ENCODE results near the gene PLN. TPM values are rescaled to one million over a fixed set of nuclear protein-coding genes. Genes with fewer than 3 reads are reported as not detected.

Gene PLN
- polyA plus RNA-seq, 1 of the 3 experiments (the other 2 are of a cell fraction), result not detected

DNA sequence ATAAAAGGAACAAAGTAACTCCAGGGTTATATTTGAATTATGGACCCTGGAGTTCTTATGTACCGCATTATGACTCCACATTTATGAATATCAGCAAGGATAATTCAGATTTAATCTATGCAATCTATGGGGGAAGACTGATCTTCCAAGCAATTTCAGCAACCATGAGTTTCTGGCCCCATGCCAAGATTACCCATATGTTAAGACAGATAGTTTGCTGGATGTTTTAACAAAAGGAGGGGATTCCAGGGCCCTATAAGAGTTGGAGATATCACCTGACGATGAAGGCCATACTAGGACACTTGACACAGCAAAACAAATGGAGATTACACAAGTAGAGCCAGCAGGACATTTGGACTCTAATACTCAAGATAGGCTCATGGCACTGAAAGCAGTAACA is 45.9 kb upstream of the PLN start:
- Histone ChIP-seq H3K36me3 (replicated peaks in 1 of 2; ENCODE audit: control insufficient read depth in 1 of 2, insufficient read depth in 2 of 2, low read length in 1 of 2) (peaks cover 0 to 8% of the 10 kb centered on the region in 2 experiments), H2AFZ (ENCODE audit: low read depth) (no peak overlapping the region), H3K9ac (no peak overlapping the region), H3K9me2 (no peaks in the 10 kb centered on the region), H3K4me2 (no peak overlapping the region), H3K79me2 (ENCODE audit: insufficient read depth) (no peaks in the 10 kb centered on the region), H3K4me1 (ENCODE audit: control insufficient read depth in 1 of 2, insufficient read depth in 2 of 2, low read depth in 1 of 2, low read length in 1 of 2) (peaks cover 0 to 3% of the 10 kb centered on the region in 2 experiments; a peak in 2 of 4 replicates), H3F3A (replicated peaks; ENCODE audit: insufficient read depth) (no peaks in the 10 kb centered on the region), H3K27me3 (ENCODE audit: insufficient read depth) (no peaks in the 10 kb centered on the region), H4K20me1 (ENCODE audit: insufficient read depth) (no peaks in the 10 kb centered on the region), H3K4me3 (ENCODE audit: low read depth in 2 of 2, low read length in 1 of 2) (no peak overlapping the region), H3K27ac (ENCODE audit: low read depth in 2 of 2, low read length in 1 of 2) (peak overlapping the region in 1 of 2 experiments; percentile 29; a peak in 1 of 4 replicates), H3K9me3 (no peaks in the 10 kb centered on the region)
- POLR2A ChIA-PET, result no interaction called here
- TF ChIP-seq, protein P1, sequence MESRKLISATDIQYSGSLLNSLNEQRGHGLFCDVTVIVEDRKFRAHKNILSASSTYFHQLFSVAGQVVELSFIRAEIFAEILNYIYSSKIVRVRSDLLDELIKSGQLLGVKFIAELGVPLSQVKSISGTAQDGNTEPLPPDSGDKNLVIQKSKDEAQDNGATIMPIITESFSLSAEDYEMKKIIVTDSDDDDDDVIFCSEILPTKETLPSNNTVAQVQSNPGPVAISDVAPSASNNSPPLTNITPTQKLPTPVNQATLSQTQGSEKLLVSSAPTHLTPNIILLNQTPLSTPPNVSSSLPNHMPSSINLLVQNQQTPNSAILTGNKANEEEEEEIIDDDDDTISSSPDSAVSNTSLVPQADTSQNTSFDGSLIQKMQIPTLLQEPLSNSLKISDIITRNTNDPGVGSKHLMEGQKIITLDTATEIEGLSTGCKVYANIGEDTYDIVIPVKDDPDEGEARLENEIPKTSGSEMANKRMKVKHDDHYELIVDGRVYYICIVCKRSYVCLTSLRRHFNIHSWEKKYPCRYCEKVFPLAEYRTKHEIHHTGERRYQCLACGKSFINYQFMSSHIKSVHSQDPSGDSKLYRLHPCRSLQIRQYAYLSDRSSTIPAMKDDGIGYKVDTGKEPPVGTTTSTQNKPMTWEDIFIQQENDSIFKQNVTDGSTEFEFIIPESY (IDR thresholded peaks at IDR 0.05; ENCODE audit: borderline replicate concordance, low read depth), result no peak
- TF ChIP-seq NFIC (IDR thresholded peaks at IDR 0.05; ENCODE audit: borderline replicate concordance), result peak; percentile 36; the same call in 1 of the 2 replicates
- no peak for DNase-seq
- CTCF ChIA-PET, result interaction anchor here (1.9 kb wide), 1 partner anchor 11 kb away, joined by 4 read pairs; no protein-coding TSS in a partner anchor
- 58% methylated on average over 2 of the region's 2 CpGs for WGBS (ENCODE audit: low lambda C conversion rate)

DNA sequence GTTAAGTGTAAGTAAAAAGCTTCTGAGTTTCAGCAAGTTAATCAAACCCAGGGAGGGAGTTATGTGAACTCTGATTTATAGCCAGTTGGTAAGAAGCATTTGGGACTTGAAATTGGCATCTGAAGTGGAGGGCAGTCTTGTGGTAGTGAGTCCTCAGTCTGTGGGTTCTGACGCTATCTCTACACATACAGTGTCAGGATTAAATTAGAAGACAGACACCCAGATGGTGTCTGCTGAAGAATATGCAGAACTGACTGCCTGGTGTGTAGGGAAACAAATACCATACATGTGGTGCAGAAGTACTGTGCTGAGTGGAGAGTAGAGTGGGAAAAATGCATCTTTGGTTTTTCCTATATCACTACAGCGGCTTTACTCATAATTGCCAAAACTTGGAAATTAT is 43.5 kb upstream of the PLN start:
- Histone ChIP-seq H3K4me2 (no peak overlapping the region), H2AFZ (ENCODE audit: low read depth) (no peak overlapping the region), H3K9ac (no peak overlapping the region), H3K27me3 (ENCODE audit: insufficient read depth) (no peaks in the 10 kb centered on the region), H3K9me2 (no peaks in the 10 kb centered on the region), H3K4me1 (ENCODE audit: control insufficient read depth in 1 of 2, insufficient read depth in 2 of 2, low read depth in 1 of 2, low read length in 1 of 2) (peaks cover 0 to 3% of the 10 kb centered on the region in 2 experiments; a peak in 2 of 4 replicates), H3K9me3 (no peaks in the 10 kb centered on the region), H3K36me3 (replicated peaks in 1 of 2; ENCODE audit: control insufficient read depth in 1 of 2, insufficient read depth in 2 of 2, low read length in 1 of 2) (peaks cover 0 to 8% of the 10 kb centered on the region in 2 experiments), H3K4me3 (ENCODE audit: low read depth in 2 of 2, low read length in 1 of 2) (no peak overlapping the region), H4K20me1 (ENCODE audit: insufficient read depth) (no peaks in the 10 kb centered on the region; the same call in 1 of the 2 replicates), H3K79me2 (ENCODE audit: insufficient read depth) (no peaks in the 10 kb centered on the region), H3F3A (replicated peaks; ENCODE audit: insufficient read depth) (no peaks in the 10 kb centered on the region), H3K27ac (ENCODE audit: low read depth in 2 of 2, low read length in 1 of 2) (no peak overlapping the region)
- WGBS (ENCODE audit: low lambda C conversion rate), result 92% methylated on average over 2 of the region's 2 CpGs
- TF ChIP-seq, protein P2, sequence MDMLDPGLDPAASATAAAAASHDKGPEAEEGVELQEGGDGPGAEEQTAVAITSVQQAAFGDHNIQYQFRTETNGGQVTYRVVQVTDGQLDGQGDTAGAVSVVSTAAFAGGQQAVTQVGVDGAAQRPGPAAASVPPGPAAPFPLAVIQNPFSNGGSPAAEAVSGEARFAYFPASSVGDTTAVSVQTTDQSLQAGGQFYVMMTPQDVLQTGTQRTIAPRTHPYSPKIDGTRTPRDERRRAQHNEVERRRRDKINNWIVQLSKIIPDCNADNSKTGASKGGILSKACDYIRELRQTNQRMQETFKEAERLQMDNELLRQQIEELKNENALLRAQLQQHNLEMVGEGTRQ (IDR thresholded peaks at IDR 0.05; ENCODE audit: borderline replicate concordance, low read depth, low read length), result no peak
- TF ChIP-seq JUND (IDR thresholded peaks at IDR 0.05), result no peak
- ChIA-PET CTCF (interaction anchor here (0.6 to 1.6 kb wide), 3 partner anchors 220 to 795 kb away, joined by 3 to 6 read pairs (median 3); no protein-coding TSS in a partner anchor), POLR2A (no interaction called here)
- no peak for DNase-seq

DNA sequence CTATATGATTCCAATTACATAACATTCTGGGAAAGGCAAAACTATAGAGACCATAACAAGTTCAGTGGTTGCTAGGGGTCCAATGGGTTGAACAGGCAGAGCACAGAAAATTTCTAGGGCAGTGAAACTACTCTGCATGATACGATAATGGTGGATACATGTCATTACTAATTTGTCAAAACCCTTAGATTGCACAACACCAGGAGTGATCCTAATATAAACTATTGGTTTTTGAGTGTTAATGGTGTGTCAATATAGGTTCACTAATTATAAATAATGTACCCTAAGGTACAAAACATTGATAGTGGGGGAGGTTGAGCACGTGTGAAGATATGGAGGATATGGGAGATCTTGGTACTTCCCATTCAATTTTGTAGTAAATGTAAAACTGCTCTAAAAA is 42.4 kb upstream of the PLN start:
- Histone ChIP-seq H2AFZ (ENCODE audit: low read depth) (no peak overlapping the region), H3K4me1 (ENCODE audit: control insufficient read depth in 1 of 2, insufficient read depth in 2 of 2, low read depth in 1 of 2, low read length in 1 of 2) (peaks cover 0 to 3% of the 10 kb centered on the region in 2 experiments; a peak in 2 of 4 replicates), H4K20me1 (ENCODE audit: insufficient read depth) (no peaks in the 10 kb centered on the region; the same call in 1 of the 2 replicates), H3K9ac (no peak overlapping the region), H3K9me3 (no peaks in the 10 kb centered on the region), H3F3A (replicated peaks; ENCODE audit: insufficient read depth) (no peaks in the 10 kb centered on the region), H3K4me3 (ENCODE audit: low read depth in 2 of 2, low read length in 1 of 2) (no peak overlapping the region), H3K27ac (ENCODE audit: low read depth in 2 of 2, low read length in 1 of 2) (no peak overlapping the region), H3K36me3 (replicated peaks in 1 of 2; ENCODE audit: control insufficient read depth in 1 of 2, insufficient read depth in 2 of 2, low read length in 1 of 2) (peaks cover 0 to 8% of the 10 kb centered on the region in 2 experiments), H3K79me2 (ENCODE audit: insufficient read depth) (no peaks in the 10 kb centered on the region), H3K27me3 (ENCODE audit: insufficient read depth) (no peaks in the 10 kb centered on the region), H3K4me2 (no peak overlapping the region), H3K9me2 (no peaks in the 10 kb centered on the region)
- POLR2A ChIA-PET, result no interaction called here
- no peak for DNase-seq
- 86% methylated on average over 2 of the region's 2 CpGs for WGBS (ENCODE audit: low lambda C conversion rate)
- TF ChIP-seq EP300 (IDR thresholded peaks at IDR 0.05; ENCODE audit: borderline replicate concordance in 1 of 2, low read depth in 1 of 2, low read length in 1 of 2) (no peak), ELF1 (IDR thresholded peaks at IDR 0.05) (no peak), TCF12 (IDR thresholded peaks at IDR 0.05) (no peak), SIN3A (IDR thresholded peaks at IDR 0.05; ENCODE audit: borderline replicate concordance, low read depth, low read length) (no peak), TAF1 (IDR thresholded peaks at IDR 0.05; ENCODE audit: borderline replicate concordance, low read depth, low read length) (no peak), MEF2A (IDR thresholded peaks at IDR 0.05; ENCODE audit: borderline replicate concordance, low read depth) (no peak), EZH2phosphoT487 (IDR thresholded peaks at IDR 0.05; ENCODE audit: borderline replicate concordance, low read depth) (no peak), TEAD4 (IDR thresholded peaks at IDR 0.05; ENCODE audit: borderline replicate concordance, insufficient read depth) (no peak)
- TF ChIP-seq, protein P1 (IDR thresholded peaks at IDR 0.05; ENCODE audit: borderline replicate concordance, low read depth), result no peak
- TF ChIP-seq, protein P3, sequence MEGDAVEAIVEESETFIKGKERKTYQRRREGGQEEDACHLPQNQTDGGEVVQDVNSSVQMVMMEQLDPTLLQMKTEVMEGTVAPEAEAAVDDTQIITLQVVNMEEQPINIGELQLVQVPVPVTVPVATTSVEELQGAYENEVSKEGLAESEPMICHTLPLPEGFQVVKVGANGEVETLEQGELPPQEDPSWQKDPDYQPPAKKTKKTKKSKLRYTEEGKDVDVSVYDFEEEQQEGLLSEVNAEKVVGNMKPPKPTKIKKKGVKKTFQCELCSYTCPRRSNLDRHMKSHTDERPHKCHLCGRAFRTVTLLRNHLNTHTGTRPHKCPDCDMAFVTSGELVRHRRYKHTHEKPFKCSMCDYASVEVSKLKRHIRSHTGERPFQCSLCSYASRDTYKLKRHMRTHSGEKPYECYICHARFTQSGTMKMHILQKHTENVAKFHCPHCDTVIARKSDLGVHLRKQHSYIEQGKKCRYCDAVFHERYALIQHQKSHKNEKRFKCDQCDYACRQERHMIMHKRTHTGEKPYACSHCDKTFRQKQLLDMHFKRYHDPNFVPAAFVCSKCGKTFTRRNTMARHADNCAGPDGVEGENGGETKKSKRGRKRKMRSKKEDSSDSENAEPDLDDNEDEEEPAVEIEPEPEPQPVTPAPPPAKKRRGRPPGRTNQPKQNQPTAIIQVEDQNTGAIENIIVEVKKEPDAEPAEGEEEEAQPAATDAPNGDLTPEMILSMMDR (IDR thresholded peaks at IDR 0.05), result no peak
- CTCF ChIA-PET, result interaction anchor here (2.5 kb wide), 1 partner anchor 221 kb away, joined by 9 read pairs; no protein-coding TSS in a partner anchor

Measured in SK-N-SH (cell line).